NCI-H526 (cell line): ENCODE results near the gene GADD45GIP1.
"Not testable (repeated sequence)": the region's sequence is repeated elsewhere in the genome, so short reads cannot be mapped to it uniquely, and the experiment has no call there.

ENCODE experiments used
- DNase-seq, 2 experiments: peaks; one replicate each; lab custom pipeline; 2025; lab: John Stamatoyannopoulos, UW

GADD45GIP1 gene

DNA sequence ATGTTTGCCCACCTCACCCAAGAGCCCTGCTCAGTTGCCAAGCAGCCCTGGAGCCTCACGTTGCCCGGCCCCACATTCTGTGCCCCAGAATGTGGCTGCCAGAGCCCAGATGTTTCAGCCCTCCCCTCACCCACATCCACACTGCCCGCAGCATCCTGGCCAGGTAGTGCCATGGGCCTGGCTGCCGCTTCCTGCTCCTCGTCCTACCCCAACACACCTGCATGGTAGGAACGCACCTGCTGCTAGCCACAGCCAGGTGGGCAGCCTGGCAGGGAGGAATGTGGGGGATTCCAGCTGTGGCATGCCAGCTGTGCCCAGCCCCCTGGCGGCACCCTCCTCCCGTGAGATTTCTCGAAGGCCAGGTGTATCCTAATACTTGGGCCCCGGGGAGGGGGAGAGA, 30.8 kb upstream of the GADD45GIP1 start:
- DNase-seq, result no peak

DNA sequence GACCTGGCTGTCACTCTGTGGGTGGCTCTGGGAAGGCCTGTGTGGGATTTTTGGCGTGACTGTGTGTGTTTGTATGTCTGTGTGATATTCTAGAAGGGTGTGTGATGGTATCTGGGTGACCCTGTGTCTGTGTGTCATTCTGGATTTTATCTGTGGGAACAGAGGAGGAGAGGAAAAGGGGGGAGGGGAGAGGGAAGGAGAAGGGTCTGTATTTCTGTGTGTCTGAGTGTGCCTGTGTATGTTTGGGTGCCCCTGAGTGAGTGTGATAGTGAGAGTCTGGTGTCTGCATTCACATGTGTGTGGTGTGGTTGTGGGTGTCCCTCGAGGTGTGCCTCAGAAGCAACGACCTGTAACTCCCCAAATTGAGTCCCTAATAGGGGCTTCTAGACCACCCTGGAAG, 30.2 kb upstream of the GADD45GIP1 start:
- DNase-seq, result no peak

DNA sequence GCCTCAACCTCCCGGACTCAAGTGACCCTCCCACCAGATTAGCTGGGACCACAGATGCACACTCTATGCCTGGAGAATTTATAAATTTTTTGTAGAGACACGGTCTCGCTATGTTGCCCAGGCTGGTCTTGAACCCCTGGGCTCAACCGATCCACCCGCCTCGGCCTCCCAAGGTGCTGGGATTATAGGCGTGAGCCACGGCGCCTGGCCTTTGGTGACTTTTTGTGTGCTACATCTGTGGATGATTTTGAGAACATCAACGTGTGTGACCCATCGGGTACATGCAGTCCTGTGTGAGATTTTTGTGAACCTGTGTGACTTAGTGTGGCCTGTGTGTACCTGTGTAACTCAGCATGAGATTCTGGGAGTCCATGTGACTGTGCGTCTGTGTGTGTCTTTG, 29.7 kb upstream of the GADD45GIP1 start:
- no peak for DNase-seq

GRCh38 chr19:12985049-12985776, 28.2 kb upstream of the GADD45GIP1 start:
- no peak for DNase-seq

DNA sequence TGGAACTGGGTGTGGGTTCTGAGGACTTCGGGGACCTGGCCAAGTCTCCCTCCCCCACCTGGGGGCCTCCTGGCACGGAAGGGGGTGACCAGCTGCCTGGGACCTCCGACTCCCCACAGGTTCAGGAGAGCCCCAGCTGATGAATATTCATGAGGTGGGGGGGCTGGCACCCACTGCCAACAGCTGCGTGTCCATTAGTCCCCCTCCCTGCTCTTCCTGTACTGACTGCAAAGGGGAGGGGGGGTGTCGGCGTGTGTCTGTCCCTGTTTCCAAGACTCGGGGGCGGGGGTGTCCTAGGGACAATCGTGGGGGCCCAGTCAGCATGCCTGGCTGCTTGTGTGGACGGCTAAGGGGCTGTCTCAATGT, 27.6 kb upstream of the GADD45GIP1 start:
- no peak for DNase-seq

DNA sequence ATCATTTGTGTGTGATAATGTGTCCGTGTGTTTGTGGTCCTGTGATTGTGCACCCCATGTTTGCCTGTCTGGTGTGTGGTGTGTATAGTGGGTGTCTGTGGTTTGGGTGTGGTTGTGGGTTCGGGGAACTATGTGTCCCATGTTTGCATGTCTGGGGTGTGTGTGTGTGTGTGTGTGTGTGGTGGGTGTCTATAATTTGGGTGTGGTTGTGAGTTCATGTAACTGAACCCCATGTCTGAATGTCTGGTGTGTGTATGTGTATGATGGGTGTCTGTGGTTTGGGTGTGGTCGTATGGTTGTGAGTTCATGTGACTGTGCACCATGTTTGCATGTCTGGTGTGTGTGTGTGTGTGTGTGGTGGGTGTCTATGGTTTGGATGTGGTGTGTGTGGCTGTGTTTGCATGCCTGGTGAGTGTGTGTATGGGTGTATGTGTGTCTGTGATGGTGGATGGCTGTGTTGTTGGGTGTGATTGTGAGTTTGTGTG, 27.2 kb upstream of the GADD45GIP1 start:
- no peak for DNase-seq

GRCh38 chr19:12983542-12984142, 26.6 kb upstream of the GADD45GIP1 start:
- peak; percentile 14 to 72 for DNase-seq

- DNase-seq, result no peak
Measured at GRCh38 chr19:12983091-12983490, 26.1 kb upstream of the GADD45GIP1 start.

GRCh38 chr19:12982648-12983047, 25.6 kb upstream of the GADD45GIP1 start:
- no peak for DNase-seq

DNA sequence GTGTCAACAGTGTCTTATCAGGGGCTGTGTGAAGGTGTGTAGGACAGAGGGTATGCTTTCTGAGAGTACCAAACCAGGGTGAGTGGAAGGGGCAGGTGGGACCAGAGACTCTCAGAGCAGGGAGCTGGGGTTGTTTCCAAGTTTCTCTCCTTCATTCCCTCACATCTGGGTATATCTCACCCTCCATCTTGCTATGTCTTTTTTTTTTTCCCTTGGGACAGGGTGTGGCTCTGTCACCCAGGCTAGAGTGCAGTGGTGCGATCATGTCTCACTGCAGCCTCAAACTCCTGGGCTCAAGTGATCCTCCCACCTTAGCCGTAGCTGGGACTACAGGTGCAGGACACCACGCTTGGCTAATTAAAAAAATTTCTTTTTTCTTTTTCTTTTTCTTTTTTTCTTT, 23.0 kb upstream of the GADD45GIP1 start:
- DNase-seq, result peak in 1 of 2 experiments; percentile 12

- not testable (repeated sequence) for DNase-seq
Measured at GRCh38 chr19:12976109-12976508, 19.1 kb upstream of the GADD45GIP1 start.

DNA sequence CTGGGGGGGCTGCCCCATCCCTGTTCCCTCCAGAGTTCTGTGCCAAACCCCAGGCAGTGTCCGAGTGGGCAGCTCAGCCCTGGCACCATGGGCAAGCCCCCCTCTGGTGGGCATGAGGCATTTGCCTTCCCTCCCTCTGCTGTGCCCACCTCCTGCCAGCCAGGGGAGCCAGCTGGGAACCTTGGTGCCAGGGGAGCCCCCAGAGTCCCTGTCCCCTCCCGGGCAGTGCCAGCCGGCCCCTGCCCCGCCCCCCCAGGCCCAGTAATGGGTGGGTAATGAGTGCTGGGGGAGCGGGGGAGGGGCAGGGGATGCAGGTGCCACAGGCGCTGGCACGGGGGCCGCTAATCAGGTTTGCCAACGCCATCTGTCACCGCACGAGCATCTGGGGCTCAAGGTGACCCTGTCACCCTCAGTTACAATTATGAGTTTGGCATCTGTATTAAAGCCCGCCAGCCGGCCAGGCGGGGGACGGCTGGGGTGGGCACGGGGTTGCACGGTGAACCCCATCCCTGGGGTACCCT, 18.3 kb upstream of the GADD45GIP1 start:
- DNase-seq, result no peak

- DNase-seq, result no peak
Measured at GRCh38 chr19:12974301-12975220, 17.5 kb upstream of the GADD45GIP1 start.

DNA sequence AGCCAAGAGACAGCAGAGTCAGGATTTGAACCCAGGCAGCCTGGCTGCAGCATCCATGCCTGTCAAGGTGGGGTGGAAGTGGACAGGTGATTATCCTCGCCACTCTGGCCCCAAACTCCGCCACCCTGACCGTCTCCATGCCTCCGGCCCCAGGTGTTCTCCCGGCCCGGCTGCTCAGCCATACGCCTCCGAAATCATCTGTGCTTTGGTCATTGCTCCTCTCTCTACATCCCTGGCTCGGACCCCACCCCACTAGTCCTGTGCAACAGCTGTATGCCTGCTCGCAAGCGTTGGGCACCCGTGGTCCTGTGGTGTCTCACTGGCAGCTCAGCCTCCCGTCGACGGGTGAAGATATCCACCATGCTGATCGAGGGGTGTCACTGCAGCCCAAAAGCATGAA, 16.2 kb upstream of the GADD45GIP1 start:
- no peak for DNase-seq

- DNase-seq, result no peak
Measured at GRCh38 chr19:12970070-12970820, 13.2 kb upstream of the GADD45GIP1 start.

DNA sequence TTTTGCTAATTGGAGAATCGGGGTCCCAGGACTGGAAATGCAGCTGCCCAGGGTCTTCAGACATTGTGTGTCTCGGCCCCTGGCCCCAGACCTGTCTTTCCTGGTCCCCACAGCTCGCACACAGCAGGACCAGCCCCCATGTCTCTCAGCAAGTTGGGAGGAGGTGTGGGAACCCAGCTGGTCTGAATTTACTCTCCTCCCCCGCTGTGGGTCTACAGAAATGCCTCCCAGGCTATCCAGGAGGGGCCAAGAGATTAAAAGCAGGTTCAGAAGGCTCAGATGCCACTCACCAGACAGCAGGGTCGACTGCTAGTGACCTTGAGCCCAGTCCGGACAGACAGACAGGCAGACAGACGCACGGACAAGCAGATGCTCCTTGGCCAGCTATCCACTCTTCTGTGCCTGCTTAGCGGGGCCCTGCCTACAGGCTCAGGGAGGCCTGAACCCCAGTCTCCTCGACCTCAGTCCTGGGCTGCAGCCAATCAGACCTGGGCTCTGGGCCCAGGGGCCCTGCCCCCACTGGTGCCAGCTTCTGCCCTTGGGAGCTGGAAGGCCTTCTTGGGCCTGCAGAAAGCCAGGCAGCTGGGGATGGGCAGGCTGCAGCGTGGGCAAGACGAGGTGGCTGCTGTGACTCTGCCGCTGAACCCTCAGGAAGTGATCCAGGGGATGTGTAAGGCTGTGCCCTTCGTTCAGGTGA, 12.4 kb upstream of the GADD45GIP1 start, which contains the start of gene DAND5:
Gene DAND5, plus strand, starts transcription at position 285 of the 697 bp plus-strand sequence. Its CDS starts 85 bp downstream, at position 370.
- no peak for DNase-seq

DNA sequence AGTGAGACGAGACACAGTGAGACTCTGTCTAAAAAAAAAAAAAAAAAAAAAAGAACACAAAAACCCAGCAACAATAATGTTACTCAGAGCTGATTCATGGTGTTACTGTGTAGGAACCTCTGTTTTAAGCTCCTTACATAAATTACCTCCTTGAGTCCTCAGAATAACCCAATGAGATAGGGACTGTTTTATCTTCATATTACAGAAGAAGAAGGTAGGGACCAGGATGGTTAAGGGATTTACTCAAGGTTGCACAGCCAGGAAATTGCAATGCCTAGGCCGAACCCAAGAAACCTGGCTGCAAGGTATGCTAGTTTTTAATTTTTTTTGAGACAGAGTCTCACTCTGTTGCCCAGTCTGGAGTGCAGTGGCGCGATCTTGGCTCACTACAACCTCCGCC, 10.9 kb upstream of the GADD45GIP1 start:
- DNase-seq, result no peak

- no peak for DNase-seq
Measured at GRCh38 chr19:12965812-12966135, 8.8 kb upstream of the GADD45GIP1 start.

DNA sequence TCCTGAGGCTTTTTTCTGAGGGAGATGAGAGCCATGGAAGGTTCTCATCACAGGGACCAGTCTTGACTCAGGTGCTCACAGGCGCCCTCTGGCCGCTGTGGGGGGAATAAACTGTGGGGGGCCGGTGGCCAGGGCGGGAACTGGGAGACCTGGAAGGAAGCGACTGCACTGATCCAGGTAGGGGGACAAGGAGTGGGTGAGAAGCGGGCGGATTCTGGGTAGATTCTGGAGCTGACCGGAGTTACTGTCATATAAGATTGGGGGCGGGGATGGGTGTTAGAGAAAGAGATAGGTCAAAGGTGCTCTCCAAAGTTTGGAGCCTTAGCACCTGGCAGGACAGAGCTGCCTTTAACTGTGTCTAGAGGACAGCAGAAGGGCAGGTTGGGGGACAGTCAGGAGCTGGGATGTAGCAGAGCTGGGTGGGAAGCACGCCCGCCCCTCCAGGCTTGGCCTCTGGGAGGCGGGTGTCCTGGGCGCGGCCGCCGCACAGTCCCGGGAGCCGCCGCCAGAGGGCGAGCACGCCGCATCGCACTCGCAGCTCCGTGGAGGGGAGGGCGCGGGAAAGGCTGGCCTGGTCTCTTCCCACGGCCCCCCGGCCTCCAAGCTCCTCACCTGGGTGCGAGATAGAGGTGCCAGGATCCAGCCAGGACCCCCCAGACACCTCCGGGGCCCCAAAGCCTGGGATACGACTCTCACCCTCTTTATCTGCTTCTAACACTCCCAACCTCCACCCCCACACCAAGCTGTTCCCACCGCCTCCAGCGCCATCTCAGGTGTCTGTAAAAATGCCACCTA, 8.2 kb upstream of the GADD45GIP1 start:
- DNase-seq, result peak; percentile 54 to 75

DNA sequence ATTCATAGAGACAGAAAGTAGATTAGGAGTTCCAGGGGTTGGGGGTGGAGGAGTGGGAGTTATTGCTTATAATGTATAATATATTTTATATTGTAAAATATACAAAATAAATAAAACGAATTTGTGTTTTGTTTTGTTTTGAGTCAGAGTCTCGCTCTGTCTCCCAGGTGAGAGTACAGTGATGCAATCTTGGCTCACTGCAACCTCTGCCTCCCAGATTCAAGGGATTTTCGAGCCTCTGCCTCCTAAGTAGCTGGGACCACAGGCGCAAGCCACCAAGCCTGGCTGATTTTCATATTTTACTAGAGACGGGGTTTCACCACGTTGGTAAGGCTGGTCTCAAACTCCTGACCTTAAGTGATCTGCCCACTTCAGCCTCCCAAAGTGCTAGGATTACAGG, 2.5 kb upstream of the GADD45GIP1 start:
- DNase-seq, result no peak
